C1 segment of cervical spinal cord (tissue), 14 donors: Measurements from ENCODE around the gene SEMA7A.
"Not testable (repeated sequence)": the region's sequence is repeated elsewhere in the genome, so short reads cannot be mapped to it uniquely, and the experiment has no call there.

Experiments
- DNase-seq, 14 donors: peaks; one replicate each; lab custom pipeline; 2025; lab: John Stamatoyannopoulos, UW

The SEMA7A gene, protein sequence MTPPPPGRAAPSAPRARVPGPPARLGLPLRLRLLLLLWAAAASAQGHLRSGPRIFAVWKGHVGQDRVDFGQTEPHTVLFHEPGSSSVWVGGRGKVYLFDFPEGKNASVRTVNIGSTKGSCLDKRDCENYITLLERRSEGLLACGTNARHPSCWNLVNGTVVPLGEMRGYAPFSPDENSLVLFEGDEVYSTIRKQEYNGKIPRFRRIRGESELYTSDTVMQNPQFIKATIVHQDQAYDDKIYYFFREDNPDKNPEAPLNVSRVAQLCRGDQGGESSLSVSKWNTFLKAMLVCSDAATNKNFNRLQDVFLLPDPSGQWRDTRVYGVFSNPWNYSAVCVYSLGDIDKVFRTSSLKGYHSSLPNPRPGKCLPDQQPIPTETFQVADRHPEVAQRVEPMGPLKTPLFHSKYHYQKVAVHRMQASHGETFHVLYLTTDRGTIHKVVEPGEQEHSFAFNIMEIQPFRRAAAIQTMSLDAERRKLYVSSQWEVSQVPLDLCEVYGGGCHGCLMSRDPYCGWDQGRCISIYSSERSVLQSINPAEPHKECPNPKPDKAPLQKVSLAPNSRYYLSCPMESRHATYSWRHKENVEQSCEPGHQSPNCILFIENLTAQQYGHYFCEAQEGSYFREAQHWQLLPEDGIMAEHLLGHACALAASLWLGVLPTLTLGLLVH

DNA sequence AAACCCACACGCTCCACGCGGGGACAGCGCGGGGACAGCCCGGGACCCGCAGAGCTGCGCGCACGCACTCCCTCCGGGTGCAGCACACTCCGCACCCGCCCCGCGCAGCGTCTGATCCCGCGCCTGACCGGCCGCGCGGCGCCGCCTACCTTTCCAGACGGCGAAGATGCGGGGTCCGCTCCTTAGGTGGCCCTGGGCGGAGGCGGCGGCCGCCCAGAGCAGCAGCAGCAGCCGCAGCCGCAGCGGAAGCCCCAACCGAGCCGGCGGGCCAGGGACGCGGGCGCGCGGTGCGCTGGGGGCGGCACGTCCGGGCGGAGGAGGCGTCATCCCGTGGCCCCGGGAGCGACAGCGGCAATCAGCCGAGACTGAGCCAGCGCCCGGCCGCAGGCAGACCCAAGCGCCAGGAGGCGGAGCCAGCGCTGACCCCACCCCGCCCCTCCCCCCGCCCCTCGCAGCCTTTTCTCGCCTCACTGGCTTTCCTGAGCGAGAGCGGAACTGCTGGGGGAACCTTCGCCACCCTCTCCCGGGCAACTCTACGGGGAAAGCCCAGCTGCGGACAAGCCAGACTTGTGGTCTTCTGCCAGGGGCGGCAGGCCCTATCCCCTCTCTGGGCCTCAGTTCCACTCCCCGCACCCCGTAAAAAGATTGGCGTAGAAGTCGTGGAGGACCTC, at the start of gene SEMA7A:
SEMA7A (minus strand) TSS at position 367 of the 671 bp plus-strand sequence; CDS start at position 327, 40 bp downstream.
- peak; percentile 23 to 92 (median 85) for DNase-seq

- no peak for DNase-seq
Observed at GRCh38 chr15:74482661-74483060, 48.9 kb upstream of the SEMA7A start.

DNA sequence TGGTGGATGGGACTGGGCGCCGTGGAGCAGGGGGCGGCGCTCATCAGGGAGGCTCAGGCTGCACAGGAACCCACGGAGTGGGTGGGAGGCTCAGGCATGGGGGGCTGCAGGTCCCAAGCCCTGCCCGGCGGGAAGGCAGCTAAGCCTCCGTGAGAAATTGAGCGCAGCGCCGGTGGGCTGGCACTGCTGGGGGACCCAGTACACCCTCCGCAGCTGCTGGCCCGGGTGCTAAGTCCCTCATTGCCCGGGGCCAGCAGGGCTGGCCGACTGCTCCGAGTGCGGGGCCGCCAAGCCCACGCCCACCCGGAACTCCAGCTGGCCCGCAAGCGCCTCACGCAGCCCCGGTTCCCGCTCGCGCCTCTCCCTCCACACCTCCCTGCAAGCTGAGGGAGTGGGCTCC, 46.6 kb upstream of the SEMA7A start:
- not testable (repeated sequence) for DNase-seq

GRCh38 chr15:74471621-74472020, 37.9 kb upstream of the SEMA7A start:
- DNase-seq: not testable (repeated sequence)

GRCh38 chr15:74470631-74471395, 37.1 kb upstream of the SEMA7A start:
- no peak for DNase-seq

DNA sequence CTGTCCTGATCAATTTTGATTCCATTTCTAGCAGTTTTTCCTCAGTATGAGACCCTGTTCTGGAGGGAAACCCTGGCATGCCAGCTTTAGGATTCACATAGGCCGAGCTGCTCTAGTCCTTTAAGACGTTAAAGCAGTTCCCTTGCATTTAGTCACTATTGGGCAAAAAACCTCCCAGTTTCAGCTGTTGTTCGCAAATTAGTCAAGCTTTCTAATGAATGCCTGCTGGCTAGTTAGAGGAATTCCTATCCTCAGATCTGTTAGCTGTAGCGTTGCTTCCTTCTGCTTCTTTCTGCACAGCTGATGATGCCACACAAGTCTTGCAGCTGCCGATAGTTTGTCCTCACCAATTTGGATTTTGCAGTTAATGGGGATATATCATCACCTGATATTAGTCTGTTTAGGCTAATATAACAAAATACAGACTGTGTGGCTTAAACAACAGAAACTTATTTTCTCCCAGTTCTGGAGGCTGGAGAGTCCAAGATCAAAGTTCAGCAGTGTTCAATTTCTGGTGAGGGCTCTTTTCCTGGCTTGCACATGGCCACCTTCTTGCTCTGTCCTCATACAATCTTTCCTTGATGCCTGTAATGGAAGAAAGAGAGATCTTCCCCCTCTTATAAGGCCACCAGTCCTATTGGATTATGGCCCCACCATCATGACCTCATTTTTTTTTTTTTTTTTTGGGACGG, 34.7 kb upstream of the SEMA7A start:
- DNase-seq: no peak

- DNase-seq: no peak
Observed at GRCh38 chr15:74466570-74466969, 32.8 kb upstream of the SEMA7A start.

DNA sequence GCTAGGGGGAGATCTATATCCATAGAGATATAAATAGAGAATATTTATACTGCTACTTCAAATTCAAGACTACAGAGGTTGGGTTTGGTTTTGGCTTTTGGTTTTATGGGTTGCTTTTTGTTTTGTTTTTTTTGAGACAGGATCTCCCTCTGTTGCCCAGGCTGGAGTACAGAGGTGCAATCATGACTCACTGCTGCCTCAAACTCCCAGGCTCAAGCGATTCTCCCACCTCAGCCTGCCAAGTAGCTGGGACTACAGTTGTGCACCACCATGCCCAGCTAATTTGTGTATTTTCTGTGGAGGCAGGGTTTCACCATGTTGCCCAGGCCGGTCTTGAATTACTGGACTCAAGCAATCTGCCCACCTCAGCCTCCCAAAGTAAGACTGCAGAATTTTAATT, 31.1 kb upstream of the SEMA7A start:
- no peak for DNase-seq

DNA sequence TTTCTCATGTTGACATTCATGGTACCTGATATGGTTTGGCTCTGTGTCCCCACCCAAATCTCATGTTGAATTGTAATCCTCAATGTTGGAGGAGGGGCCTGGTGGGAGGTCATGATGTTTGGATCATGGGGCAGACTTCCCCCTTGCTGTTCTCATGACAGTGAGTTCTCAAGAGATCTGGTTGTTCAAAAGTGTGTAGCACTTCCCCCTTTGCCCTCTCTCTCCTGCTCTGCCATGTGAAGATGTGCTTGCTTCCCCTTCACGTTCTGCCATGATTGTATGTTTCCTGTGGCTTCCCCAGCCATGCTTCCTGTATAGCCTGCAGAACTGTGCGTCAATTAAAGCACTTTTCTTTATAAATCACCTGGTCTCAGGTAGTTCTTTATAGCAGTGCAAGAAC, 30.5 kb upstream of the SEMA7A start:
- DNase-seq: no peak

GRCh38 chr15:74463634-74464033, 29.9 kb upstream of the SEMA7A start:
- DNase-seq: no peak

DNA sequence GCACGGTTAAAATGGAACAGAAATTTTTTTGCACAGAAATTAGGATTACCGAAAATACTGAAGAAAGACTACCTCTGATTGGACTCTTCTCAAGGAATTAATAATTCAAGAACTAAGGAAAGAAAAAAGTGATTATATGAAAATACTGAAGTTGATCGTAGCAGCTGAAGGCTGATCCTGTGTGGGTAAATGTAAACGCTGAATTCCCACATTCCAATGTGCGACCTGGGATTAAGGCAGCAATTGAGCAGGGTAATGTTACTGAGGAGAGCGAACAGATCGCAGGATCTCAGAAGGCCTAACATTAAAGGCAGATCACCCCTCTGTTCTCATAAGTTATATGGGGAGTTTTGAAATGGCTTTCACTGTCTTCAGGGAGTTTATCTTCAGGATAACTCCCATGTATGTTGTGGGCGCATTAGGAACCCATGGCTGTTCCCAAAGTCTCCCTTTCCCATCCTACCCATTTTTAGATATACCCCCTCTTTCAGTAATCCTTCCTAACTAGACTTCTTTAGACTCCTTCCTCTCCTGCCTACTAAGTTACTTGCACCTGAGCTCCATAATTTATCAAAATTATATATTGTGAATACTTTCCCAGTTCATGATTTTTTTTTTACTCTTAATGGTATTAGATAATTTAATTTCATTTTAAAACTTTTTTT, 28.2 kb upstream of the SEMA7A start:
- no peak for DNase-seq

GRCh38 chr15:74460871-74461846, 27.4 kb upstream of the SEMA7A start, which contains the start of gene UBL7:
Gene UBL7, minus strand, starts transcription at chr15:74461160. Its CDS starts 2,293 bp downstream, at chr15:74458867.
- DNase-seq: peak; percentile 49 to 98 (median 94)

DNA sequence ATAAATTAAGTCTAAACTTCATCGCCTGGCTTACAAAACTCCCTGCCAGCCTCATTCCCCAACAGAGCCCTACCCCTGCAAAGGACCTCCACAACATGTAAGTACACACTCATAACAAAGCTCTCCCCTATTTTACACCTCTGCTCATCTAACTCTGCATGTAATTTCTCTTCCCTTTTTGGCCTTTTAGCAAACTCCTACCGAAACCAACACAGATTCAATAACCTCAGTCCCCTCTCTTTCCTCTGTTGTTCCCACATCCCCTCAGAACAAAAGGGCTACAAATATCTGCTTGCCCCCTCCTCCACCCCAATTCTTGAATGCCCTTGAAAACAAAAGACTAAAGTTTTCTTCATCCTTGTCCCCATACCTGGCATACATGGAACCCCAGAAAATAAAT, 26.5 kb upstream of the SEMA7A start:
- DNase-seq: no peak

DNA sequence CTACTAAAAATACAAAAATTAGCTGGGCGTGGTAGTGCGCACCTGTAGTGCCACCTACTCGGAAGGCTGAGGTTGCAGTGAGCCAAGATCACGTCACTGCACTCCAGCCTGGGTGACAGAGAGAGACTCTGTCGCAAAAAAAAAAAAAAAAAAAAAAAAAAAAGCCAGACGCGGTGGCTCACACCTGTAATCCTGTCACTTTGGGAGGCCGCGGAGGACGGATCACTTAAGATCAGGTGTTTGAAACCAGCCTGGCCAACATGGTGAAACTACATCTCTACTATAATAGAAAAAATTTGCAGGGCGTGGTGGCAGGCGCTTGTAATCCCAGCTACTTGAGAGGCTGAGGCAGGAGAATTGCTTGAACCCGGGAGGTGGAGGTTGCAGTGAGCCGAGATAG, 26.0 kb upstream of the SEMA7A start:
- DNase-seq: not testable (repeated sequence)

DNA sequence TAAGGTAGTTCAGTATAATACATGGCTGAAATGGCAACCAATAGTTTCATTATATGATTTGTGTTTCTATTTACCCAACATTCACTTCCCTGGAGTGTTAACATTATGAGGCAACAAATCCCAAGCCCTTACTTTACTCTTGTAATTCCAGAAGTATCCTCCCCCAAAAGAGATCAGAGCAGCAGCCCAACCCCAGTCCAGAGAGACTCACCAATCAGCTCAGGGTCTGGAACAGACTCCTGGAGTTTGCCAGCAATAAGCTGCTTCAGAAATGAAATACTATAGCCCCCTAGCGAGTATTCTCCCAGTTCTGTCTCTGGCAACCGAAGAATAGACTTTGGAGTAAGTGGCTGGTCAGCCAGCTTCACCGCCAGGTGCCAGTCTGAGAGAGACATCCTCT, 24.7 kb upstream of the SEMA7A start:
- no peak for DNase-seq

GRCh38 chr15:74457036-74457435, 23.3 kb upstream of the SEMA7A start:
- not testable (repeated sequence) for DNase-seq

DNA sequence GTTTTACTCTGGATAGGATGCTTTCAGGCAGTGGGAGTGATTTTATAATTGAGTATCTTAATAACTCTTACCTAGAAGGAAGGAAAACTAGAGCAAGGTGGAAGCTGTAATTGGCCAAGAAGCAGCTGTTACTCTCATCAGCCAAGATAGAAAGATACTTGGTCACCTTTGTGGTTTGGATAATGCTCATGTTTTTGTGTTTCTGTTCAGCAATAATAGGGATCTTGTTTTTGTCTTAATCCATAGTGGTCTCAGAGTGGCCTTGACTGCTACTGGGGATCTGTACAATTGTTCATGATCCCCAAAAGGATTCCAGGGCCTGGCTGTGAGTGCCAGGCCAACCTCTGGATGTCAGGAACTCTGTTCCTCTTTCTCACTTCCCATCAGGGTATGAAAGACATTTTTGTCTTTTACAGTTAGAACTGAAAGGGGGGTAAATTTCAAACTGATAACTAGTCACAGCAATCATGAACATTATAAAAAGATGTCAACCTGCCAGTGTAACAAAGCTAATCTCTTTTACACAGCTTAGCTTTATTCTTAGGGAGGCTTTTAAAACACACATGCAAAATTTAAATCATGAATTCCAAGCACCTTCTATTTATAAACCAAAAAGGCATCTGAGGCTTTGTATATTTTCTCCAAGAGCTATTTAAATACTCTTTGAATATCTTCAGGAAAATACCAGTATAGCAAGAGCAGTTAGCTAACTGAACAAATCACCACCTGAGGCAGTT, 21.2 kb upstream of the SEMA7A start:
- no peak for DNase-seq
